PC-9 (cell line): ENCODE data around the gene SRC.

Experiments
- EZH2 ChIP-seq: fragments of 200-600 bp; sonication (generic); IDR thresholded peaks from 2 replicates; pipeline ENCODE4 v1.8.0; 2017; ENCODE audit warnings: antibody characterized with exemption, low read depth
- TF ChIP-seq, protein P1 (sequence below): fragments of 200-600 bp; sonication (generic); conservative IDR thresholded peaks from 2 replicates; pipeline ENCODE4 v1.6.1; 2017; ENCODE audit warnings: mixed run types, antibody characterized with exemption, mild to moderate bottlenecking, moderate library complexity

DNA sequence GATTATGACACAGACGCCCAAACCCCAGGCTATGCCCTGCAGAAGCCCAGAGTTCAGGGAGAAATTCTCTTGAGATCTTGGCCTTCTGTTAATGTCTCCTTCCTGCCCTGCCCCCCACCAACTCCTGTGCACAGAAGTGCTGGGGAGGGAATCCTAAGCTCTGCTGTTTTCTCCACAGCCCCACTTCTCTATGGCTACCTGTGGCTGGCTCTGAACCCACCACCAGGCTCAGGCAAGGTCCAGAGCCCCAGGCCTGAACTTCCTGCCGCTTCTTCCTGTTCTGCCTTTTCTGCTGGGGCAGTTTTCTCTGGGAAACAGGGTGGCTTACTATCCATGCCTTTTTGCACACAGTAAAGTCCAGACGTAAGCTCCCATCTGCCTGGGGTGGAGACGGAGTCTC, 97.7 kb downstream of the SRC start:
- TF ChIP-seq, protein P1, sequence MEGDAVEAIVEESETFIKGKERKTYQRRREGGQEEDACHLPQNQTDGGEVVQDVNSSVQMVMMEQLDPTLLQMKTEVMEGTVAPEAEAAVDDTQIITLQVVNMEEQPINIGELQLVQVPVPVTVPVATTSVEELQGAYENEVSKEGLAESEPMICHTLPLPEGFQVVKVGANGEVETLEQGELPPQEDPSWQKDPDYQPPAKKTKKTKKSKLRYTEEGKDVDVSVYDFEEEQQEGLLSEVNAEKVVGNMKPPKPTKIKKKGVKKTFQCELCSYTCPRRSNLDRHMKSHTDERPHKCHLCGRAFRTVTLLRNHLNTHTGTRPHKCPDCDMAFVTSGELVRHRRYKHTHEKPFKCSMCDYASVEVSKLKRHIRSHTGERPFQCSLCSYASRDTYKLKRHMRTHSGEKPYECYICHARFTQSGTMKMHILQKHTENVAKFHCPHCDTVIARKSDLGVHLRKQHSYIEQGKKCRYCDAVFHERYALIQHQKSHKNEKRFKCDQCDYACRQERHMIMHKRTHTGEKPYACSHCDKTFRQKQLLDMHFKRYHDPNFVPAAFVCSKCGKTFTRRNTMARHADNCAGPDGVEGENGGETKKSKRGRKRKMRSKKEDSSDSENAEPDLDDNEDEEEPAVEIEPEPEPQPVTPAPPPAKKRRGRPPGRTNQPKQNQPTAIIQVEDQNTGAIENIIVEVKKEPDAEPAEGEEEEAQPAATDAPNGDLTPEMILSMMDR: no peak
- TF ChIP-seq EZH2: no peak
